HepG2 (cell line): Measurements from ENCODE around the gene CDK18. TPM values are rescaled to one million over a fixed set of nuclear protein-coding genes. Genes with fewer than 3 reads are reported as not detected.

ENCODE experiments used
- AKNA ChIP-seq: sonication (generic); formaldehyde crosslinking; IDR thresholded peaks from 2 replicates; pipeline ENCODE4 v1.4.0; 2020; ENCODE audit warnings: missing genetic modification reagents, borderline replicate concordance
- EED ChIP-seq: sonication (generic); formaldehyde crosslinking; IDR thresholded peaks from 2 replicates; pipeline ENCODE4 v1.5.0; 2020; ENCODE audit warnings: mild to moderate bottlenecking, missing genetic modification reagents
- HMGA1 ChIP-seq: sonication (generic); formaldehyde crosslinking; conservative IDR thresholded peaks from 2 replicates; pipeline ENCODE4 v1.4.0; 2020; ENCODE audit warnings: missing genetic modification reagents
- HOXA7 ChIP-seq: sonication (generic); formaldehyde crosslinking; IDR thresholded peaks from 2 replicates; pipeline ENCODE4 v1.8.1; 2022; ENCODE audit warnings: mild to moderate bottlenecking, missing genetic modification reagents, moderate library complexity
- IRF1 ChIP-seq: sonication (generic); formaldehyde crosslinking; IDR thresholded peaks from 2 replicates; pipeline ENCODE4 v1.4.0; 2020; ENCODE audit warnings: low read depth, mild to moderate bottlenecking, missing genetic modification reagents
- ZFP36L1 ChIP-seq: sonication (generic); formaldehyde crosslinking; IDR thresholded peaks from 2 replicates; pipeline ENCODE4 v1.8.0; 2022; ENCODE audit warnings: mild to moderate bottlenecking, missing genetic modification reagents, moderate library complexity
- ZMAT3 ChIP-seq: sonication (generic); formaldehyde crosslinking; conservative IDR thresholded peaks from 2 replicates; pipeline ENCODE4 v1.7.0; 2021; ENCODE audit warnings: missing genetic modification reagents
- ZNF331 ChIP-seq: sonication (generic); formaldehyde crosslinking; IDR thresholded peaks from 2 replicates; pipeline ENCODE4 v1.4.0; 2020; ENCODE audit warnings: missing genetic modification reagents
- ZNF543 ChIP-seq: sonication (generic); formaldehyde crosslinking; IDR thresholded peaks from 2 replicates; pipeline ENCODE4 v1.4.0; 2020; ENCODE audit warnings: mild to moderate bottlenecking, missing genetic modification reagents
- ZNF646 ChIP-seq: sonication (generic); formaldehyde crosslinking; IDR thresholded peaks from 2 replicates; pipeline ENCODE4 v1.9.0; 2021; ENCODE audit warnings: mild to moderate bottlenecking, missing genetic modification reagents
- ZNF691 ChIP-seq: sonication (generic); formaldehyde crosslinking; IDR thresholded peaks from 2 replicates; pipeline ENCODE4 v1.4.0; 2020; ENCODE audit warnings: missing genetic modification reagents, low read depth, mild to moderate bottlenecking, borderline replicate concordance
- ZNF713 ChIP-seq: sonication (generic); formaldehyde crosslinking; IDR thresholded peaks from 2 replicates; pipeline ENCODE4 v1.4.0; 2020; ENCODE audit warnings: mild to moderate bottlenecking, missing genetic modification reagents
- polyA plus RNA-seq, 8 experiments: library from polyadenylated mRNA; depleted of rRNA in 3 of 8; stranded (reverse) in 7 of 8; unstranded in 1 of 8; fragments of >200 nt; fragmentation: Illumina TruSeq in 4 of 8; extraction: Trizol in 4 of 8; gene quantifications; 2 replicates each; pipeline versions ENCODE4 v1.2.1 to v1.2.3, GENCODE V29; 2011 to 2016; ENCODE audit warnings: low read depth in 4 of 8, missing spikeins in 1 of 8, mixed read lengths in 1 of 8; ENCODE audit not compliant: insufficient read depth in 1 of 8
- total RNA-seq, 5 experiments: library from RNA; depleted of rRNA; stranded (reverse); fragments of >200 nt; fragmentation: Illumina TruSeq; extraction: Trizol; gene quantifications; 2 replicates each; pipeline ENCODE4 v1.2.3, GENCODE V29; 2016; ENCODE audit warnings: low read depth in 1 of 5

CDK18 gene
- total and polyA plus RNA-seq, 2 of the 13 experiments (the other 11 are each of a cell fraction or from before 2014, with no cell fraction given) = 6.4 to 38.8 TPM

GRCh38 chr1:205458777-205459566 lies 45.5 kb upstream of the CDK18 start (continued):
- no peak for TF ChIP-seq ZMAT3 (CRISPR knock-in tag)
- TF ChIP-seq EED (CRISPR knock-in tag) = no peak
- no peak for TF ChIP-seq ZNF543 (CRISPR knock-in tag)
- no peak for TF ChIP-seq AKNA (CRISPR knock-in tag)
- no peak for TF ChIP-seq ZNF646
- TF ChIP-seq ZFP36L1 (CRISPR knock-in tag) = no peak
- no peak for TF ChIP-seq HOXA7 (CRISPR knock-in tag)
- no peak for TF ChIP-seq IRF1 (CRISPR knock-in tag)
- TF ChIP-seq ZNF691 = no peak
- TF ChIP-seq HMGA1 (CRISPR knock-in tag) = no peak
- peak; percentile 68 for TF ChIP-seq ZNF331 (CRISPR knock-in tag)
- no peak for TF ChIP-seq ZNF713 (CRISPR knock-in tag)
